Activated B cell treated with CpG ODN at 0.5 μM for 24 hours (primary cell): ENCODE measurements around the gene PWP1. TPM values are rescaled to one million over a fixed set of nuclear protein-coding genes. Genes with fewer than 3 reads are reported as not detected.

ENCODE experiments used
- ATAC-seq: fragments of 200-7000 bp; cut with Tn5 transposase; one replicate; pipeline ENCODE4 v1.10.0; 2021; ENCODE audit warnings: low read depth, mild to moderate bottlenecking, moderate library complexity
- CTCF ChIA-PET: fragments of 350-600 bp; sonication (Branson Sonifier 250); formaldehyde crosslinking; loops from one replicate; lab custom pipeline; 2021; ENCODE audit warnings: antibody characterized with exemption; lab: Charles Lee
- POLR2A ChIA-PET: fragments of 350-600 bp; sonication (Branson Sonifier 250); formaldehyde crosslinking; loops from one replicate; lab custom pipeline; 2021; ENCODE audit warnings: antibody characterized with exemption; lab: Charles Lee
- DNase-seq: peaks from one replicate; pipeline ENCODE4 v3.0.0; 2022
- H3K27ac Mint-ChIP-seq: one replicate; pipeline ENCODE4 v1.8.0; 2020; ENCODE audit warnings: mixed read lengths
- H3K27me3 Mint-ChIP-seq: one replicate; pipeline ENCODE4 v1.8.0; 2021; ENCODE audit warnings: mixed read lengths
- H3K36me3 Mint-ChIP-seq: one replicate; pipeline ENCODE4 v1.8.0; 2021; ENCODE audit warnings: low read depth, mixed read lengths
- H3K4me1 Mint-ChIP-seq: one replicate; pipeline ENCODE4 v1.8.0; 2021; ENCODE audit warnings: mixed read lengths
- H3K4me3 Mint-ChIP-seq: one replicate; pipeline ENCODE4 v1.8.0; 2020; ENCODE audit warnings: mild to moderate bottlenecking, mixed read lengths
- H3K9me3 Mint-ChIP-seq: one replicate; pipeline ENCODE4 v1.8.0; 2020; ENCODE audit warnings: mixed read lengths
- CTCF ChIP-seq: fragments of 200-600 bp; IDR thresholded peaks from one replicate; pipeline ENCODE4 v1.8.0; 2022; ENCODE audit warnings: antibody characterized with exemption, mild to moderate bottlenecking
- intact Hi-C: fragments of 100-400 bp; cut with micrococcal nuclease; formaldehyde crosslinking; loops from one replicate; pipeline ENCODE4 v1.15.1; 2024
- total RNA-seq: library from RNA; stranded (reverse); gene quantifications from 2 replicates; pipeline ENCODE4 v1.2.3, GENCODE V29; 2022

The PWP1 gene
- total RNA-seq, 1 donor from 2014 or later = 53.5 TPM

- intact Hi-C loops = no loop called here
- Mint-ChIP-seq H3K36me3 (no peaks in the 10 kb centered on the region), H3K4me1 (no peaks in the 10 kb centered on the region), H3K4me3 (no peak overlapping the region), H3K27ac (no peak overlapping the region), H3K9me3 (no peaks in the 10 kb centered on the region), H3K27me3 (no peaks in the 10 kb centered on the region)
- CTCF ChIA-PET = no interaction called here
- no peak for TF ChIP-seq CTCF
- POLR2A ChIA-PET = no interaction called here
- DNase-seq = no peak
- no peak for ATAC-seq
Observed at GRCh38 chr12:107649661-107650061, 35.9 kb upstream of the PWP1 start.

- Mint-ChIP-seq H3K4me1 (no peaks in the 10 kb centered on the region), H3K36me3 (no peaks in the 10 kb centered on the region), H3K4me3 (no peak overlapping the region), H3K27ac (no peak overlapping the region), H3K27me3 (no peaks in the 10 kb centered on the region), H3K9me3 (no peaks in the 10 kb centered on the region)
- no peak for ATAC-seq
- no peak for DNase-seq
- ChIA-PET CTCF (no interaction called here), POLR2A (no interaction called here)
- TF ChIP-seq CTCF = no peak
- intact Hi-C loops = no loop called here
Observed at GRCh38 chr12:107650977-107651376, 34.6 kb upstream of the PWP1 start.

GRCh38 chr12:107651571-107652449 lies 33.8 kb upstream of the PWP1 start:
- ChIA-PET POLR2A (no interaction called here), CTCF (no interaction called here)
- Mint-ChIP-seq H3K4me3 (no peak overlapping the region), H3K4me1 (no peaks in the 10 kb centered on the region), H3K27me3 (no peaks in the 10 kb centered on the region), H3K27ac (no peak overlapping the region), H3K9me3 (no peaks in the 10 kb centered on the region), H3K36me3 (no peaks in the 10 kb centered on the region)
- no peak for DNase-seq
- TF ChIP-seq CTCF = no peak
- intact Hi-C loops = no loop called here
- ATAC-seq = no peak

- H3K27ac Mint-ChIP-seq = no peak overlapping the region
- POLR2A ChIA-PET = no interaction called here
Observed at GRCh38 chr12:107653519-107653918, 32.1 kb upstream of the PWP1 start.

More at GRCh38 chr12:107653519-107653918, 32.1 kb upstream of the PWP1 start:
- Mint-ChIP-seq H3K4me3 (no peak overlapping the region), H3K4me1 (no peaks in the 10 kb centered on the region), H3K36me3 (no peaks in the 10 kb centered on the region), H3K27me3 (no peaks in the 10 kb centered on the region), H3K9me3 (no peaks in the 10 kb centered on the region)
- ATAC-seq (no peak), DNase-seq (no peak)
- TF ChIP-seq CTCF = no peak
- intact Hi-C loops = no loop called here
- CTCF ChIA-PET = no interaction called here
